ENCODE data around the gene GTF3C5. TPM values are rescaled to one million over a fixed set of nuclear protein-coding genes. Genes with fewer than 3 reads are reported as not detected.

The GTF3C5 gene
- total and polyA plus RNA-seq, 2 donors (not counting 1 experiment from before 2014, with no cell fraction given) = 32.2 to 32.4 TPM

DNA sequence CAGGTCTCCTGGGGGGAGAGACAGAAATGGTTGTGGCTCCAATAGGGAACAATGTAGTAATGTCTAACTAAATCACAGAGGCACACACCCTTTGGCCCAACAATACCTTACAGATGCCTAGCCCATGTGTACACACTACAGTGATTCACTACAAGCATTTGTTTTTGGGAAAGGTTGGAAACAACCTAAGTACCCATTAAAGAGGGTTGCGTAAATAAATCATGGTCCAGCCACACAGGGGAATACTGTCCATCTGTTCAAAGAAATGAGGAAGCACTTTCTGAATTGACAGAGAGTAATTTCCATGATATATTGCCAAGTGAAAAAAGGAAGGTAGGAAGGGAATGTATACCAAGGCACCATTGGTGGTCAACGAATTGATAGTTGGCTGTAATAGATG is 22.0 kb upstream of the GTF3C5 start:
- no peak for DNase-seq (ENCODE audit: low read depth in 2 of 2)
- H3K4me1 ChIP-seq (ENCODE audit: control insufficient read depth, extremely low read depth, insufficient read depth, low read length) = no peaks in the 10 kb centered on the region
- no peak overlapping the region for H2AFZ ChIP-seq (ENCODE audit: low read length)
- H3K27me3 ChIP-seq (ENCODE audit: control insufficient read depth, insufficient read depth, low read length) = peaks cover 7% of the 10 kb centered on the region
- H4K20me1 ChIP-seq (ENCODE audit: control insufficient read depth, extremely low read depth, insufficient read depth, low read length) = no peaks in the 10 kb centered on the region
- H3K79me2 ChIP-seq (ENCODE audit: control insufficient read depth, insufficient read depth, low read length) = no peaks in the 10 kb centered on the region
- H3K4me3 ChIP-seq (replicated peaks in 1 of 4; ENCODE audit: control extremely low read depth in 1 of 4, insufficient read depth in 1 of 4, low read depth in 3 of 4, low read length in 4 of 4) = no peak overlapping the region
- H3K27ac ChIP-seq (ENCODE audit: insufficient read depth, low read length) = no peak overlapping the region
- no peaks in the 10 kb centered on the region for H3K36me3 ChIP-seq (ENCODE audit: control insufficient read depth, insufficient read depth, low read length)
- TF ChIP-seq EZH2 (IDR thresholded peaks at IDR 0.05; ENCODE audit: low read length, missing control alignments) = no peak
- TF ChIP-seq, protein P1, sequence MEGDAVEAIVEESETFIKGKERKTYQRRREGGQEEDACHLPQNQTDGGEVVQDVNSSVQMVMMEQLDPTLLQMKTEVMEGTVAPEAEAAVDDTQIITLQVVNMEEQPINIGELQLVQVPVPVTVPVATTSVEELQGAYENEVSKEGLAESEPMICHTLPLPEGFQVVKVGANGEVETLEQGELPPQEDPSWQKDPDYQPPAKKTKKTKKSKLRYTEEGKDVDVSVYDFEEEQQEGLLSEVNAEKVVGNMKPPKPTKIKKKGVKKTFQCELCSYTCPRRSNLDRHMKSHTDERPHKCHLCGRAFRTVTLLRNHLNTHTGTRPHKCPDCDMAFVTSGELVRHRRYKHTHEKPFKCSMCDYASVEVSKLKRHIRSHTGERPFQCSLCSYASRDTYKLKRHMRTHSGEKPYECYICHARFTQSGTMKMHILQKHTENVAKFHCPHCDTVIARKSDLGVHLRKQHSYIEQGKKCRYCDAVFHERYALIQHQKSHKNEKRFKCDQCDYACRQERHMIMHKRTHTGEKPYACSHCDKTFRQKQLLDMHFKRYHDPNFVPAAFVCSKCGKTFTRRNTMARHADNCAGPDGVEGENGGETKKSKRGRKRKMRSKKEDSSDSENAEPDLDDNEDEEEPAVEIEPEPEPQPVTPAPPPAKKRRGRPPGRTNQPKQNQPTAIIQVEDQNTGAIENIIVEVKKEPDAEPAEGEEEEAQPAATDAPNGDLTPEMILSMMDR (conservative IDR thresholded peaks at IDR 0.05 in 1 of 2, IDR thresholded peaks at IDR 0.05 in 1 of 2; ENCODE audit: low read depth in 1 of 2, low read length in 2 of 2) = no peak
- H3K9ac ChIP-seq (ENCODE audit: insufficient read depth, low read length) = no peak overlapping the region
- H3K4me2 ChIP-seq (ENCODE audit: extremely low read depth, insufficient read depth, low read length) = no peak overlapping the region
- no peaks in the 10 kb centered on the region for H3K9me3 ChIP-seq (ENCODE audit: control insufficient read depth, insufficient read depth, low read depth, low read length)

DNA sequence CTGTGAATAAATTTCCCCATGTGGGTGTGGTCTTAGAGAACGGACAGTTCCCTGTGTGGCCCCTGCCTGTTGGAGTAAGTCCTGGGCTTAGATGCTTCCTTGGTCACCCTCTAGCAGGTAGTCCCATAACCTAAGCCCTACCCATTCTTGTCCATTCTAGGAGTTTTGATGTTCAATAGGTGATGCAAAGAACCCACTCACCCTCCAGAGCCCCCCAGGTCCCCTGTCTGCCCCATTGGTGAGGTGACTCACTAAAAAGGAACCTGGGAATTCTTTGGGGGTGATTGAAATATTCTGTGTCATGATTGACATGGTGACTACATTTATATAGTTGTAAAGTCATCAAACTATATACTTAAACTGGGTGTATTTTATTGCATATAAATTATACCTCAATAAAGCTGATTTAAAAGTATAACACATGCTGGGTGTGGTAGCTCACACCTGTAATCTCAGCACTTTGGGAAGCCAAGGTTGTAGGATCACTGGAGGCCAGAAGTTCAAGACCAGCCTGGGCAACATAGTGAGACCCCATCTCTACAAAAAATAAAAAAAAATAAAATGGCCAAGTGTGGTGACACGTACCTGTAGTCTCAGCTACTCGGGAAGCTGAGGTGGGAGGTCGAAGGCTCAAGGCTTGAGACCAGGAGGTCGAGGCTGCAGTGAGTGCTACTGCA is 20.8 kb upstream of the GTF3C5 start:
- H3K79me2 ChIP-seq (ENCODE audit: control insufficient read depth, insufficient read depth, low read length) = no peaks in the 10 kb centered on the region
- TF ChIP-seq EZH2 (IDR thresholded peaks at IDR 0.05; ENCODE audit: low read length, missing control alignments) = no peak
- TF ChIP-seq, protein P1 (conservative IDR thresholded peaks at IDR 0.05 in 1 of 2, IDR thresholded peaks at IDR 0.05 in 1 of 2; ENCODE audit: low read depth in 1 of 2, low read length in 2 of 2) = no peak
- H3K27me3 ChIP-seq (ENCODE audit: control insufficient read depth, insufficient read depth, low read length) = peaks cover 7% of the 10 kb centered on the region
- H4K20me1 ChIP-seq (ENCODE audit: control insufficient read depth, extremely low read depth, insufficient read depth, low read length) = no peaks in the 10 kb centered on the region
- H3K9me3 ChIP-seq (ENCODE audit: control insufficient read depth, insufficient read depth, low read depth, low read length) = no peaks in the 10 kb centered on the region
- no peaks in the 10 kb centered on the region for H3K4me1 ChIP-seq (ENCODE audit: control insufficient read depth, extremely low read depth, insufficient read depth, low read length)
- H3K4me3 ChIP-seq (replicated peaks in 1 of 4; ENCODE audit: control extremely low read depth in 1 of 4, insufficient read depth in 1 of 4, low read depth in 3 of 4, low read length in 4 of 4) = no peak overlapping the region
- H3K36me3 ChIP-seq (ENCODE audit: control insufficient read depth, insufficient read depth, low read length) = no peaks in the 10 kb centered on the region
- DNase-seq (ENCODE audit: low read depth in 2 of 2) = no peak
- no peak overlapping the region for H3K27ac ChIP-seq (ENCODE audit: insufficient read depth, low read length)
- H3K9ac ChIP-seq (ENCODE audit: insufficient read depth, low read length) = no peak overlapping the region
- no peak overlapping the region for H3K4me2 ChIP-seq (ENCODE audit: extremely low read depth, insufficient read depth, low read length)
- no peak overlapping the region for H2AFZ ChIP-seq (ENCODE audit: low read length)

DNA sequence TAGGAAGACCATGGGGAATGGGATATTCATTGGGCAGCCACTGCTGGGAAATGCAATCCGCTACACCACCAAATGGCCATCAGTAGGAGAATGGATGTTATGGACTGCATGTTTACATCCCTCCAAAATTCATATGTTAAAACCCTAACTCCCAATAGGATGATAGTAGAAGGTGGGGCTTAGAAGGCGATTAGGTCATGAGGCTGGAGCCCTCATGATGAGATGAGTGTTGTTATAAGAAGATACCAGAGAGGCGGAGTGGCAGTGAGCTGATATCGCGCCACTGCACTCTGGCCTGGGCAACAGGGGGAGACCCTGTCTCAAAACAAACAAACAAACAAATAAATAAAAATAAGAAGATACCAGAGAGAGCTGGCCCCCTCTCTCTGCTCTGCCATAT is 16.1 kb upstream of the GTF3C5 start:
- TF ChIP-seq, protein P1 (conservative IDR thresholded peaks at IDR 0.05 in 1 of 2, IDR thresholded peaks at IDR 0.05 in 1 of 2; ENCODE audit: low read depth in 1 of 2, low read length in 2 of 2) = no peak
- TF ChIP-seq EZH2 (IDR thresholded peaks at IDR 0.05; ENCODE audit: low read length, missing control alignments) = no peak
- H3K4me2 ChIP-seq (ENCODE audit: extremely low read depth, insufficient read depth, low read length) = no peak overlapping the region
- peaks cover 4% of the 10 kb centered on the region for H3K27me3 ChIP-seq (ENCODE audit: control insufficient read depth, insufficient read depth, low read length)
- H3K9ac ChIP-seq (ENCODE audit: insufficient read depth, low read length) = no peak overlapping the region
- no peak overlapping the region for H3K27ac ChIP-seq (ENCODE audit: insufficient read depth, low read length)
- H4K20me1 ChIP-seq (ENCODE audit: control insufficient read depth, extremely low read depth, insufficient read depth, low read length) = no peaks in the 10 kb centered on the region
- H3K36me3 ChIP-seq (ENCODE audit: control insufficient read depth, insufficient read depth, low read length) = no peaks in the 10 kb centered on the region
- H3K4me3 ChIP-seq (replicated peaks in 1 of 4; ENCODE audit: control extremely low read depth in 1 of 4, insufficient read depth in 1 of 4, low read depth in 3 of 4, low read length in 4 of 4) = no peak overlapping the region
- H3K9me3 ChIP-seq (ENCODE audit: control insufficient read depth, insufficient read depth, low read depth, low read length) = no peaks in the 10 kb centered on the region
- H3K4me1 ChIP-seq (ENCODE audit: control insufficient read depth, extremely low read depth, insufficient read depth, low read length) = no peaks in the 10 kb centered on the region
- H2AFZ ChIP-seq (ENCODE audit: low read length) = no peak overlapping the region
- H3K79me2 ChIP-seq (ENCODE audit: control insufficient read depth, insufficient read depth, low read length) = no peaks in the 10 kb centered on the region
- no peak for DNase-seq (ENCODE audit: low read depth in 2 of 2)
